IMR-90 (cell line): ENCODE results near the gene CACNB2. TPM values are rescaled to one million over a fixed set of nuclear protein-coding genes. Genes with fewer than 3 reads are reported as not detected.

ENCODE experiments used
- ATAC-seq: fragments of 200-7000 bp; cut with Tn5 transposase; 2 replicates; pipeline ENCODE4 v1.9.1; 2020; ENCODE audit warnings: low read depth, mild to moderate bottlenecking, moderate library complexity
- BruUV-seq: library from RNA; stranded (reverse); fragments of 400-500 nt; replicated peaks from 2 replicates; lab custom pipeline; 2021; lab: Mats Ljungman, UMichigan
- CTCF ChIA-PET: fragments of 300-600 bp; formaldehyde crosslinking; extraction: SDS; loops from one replicate; lab custom pipeline; 2021; ENCODE audit warnings: antibody characterized with exemption; lab: Yijun Ruan, JAX
- POLR2A ChIA-PET: fragments of 300-600 bp; sonication (Branson Sonifier 250); formaldehyde crosslinking; loops from one replicate; lab custom pipeline; 2022; ENCODE audit warnings: antibody characterized with exemption; ENCODE audit not compliant: unreplicated experiment; lab: Charles Lee
- DNase-seq: peaks from one replicate; pipeline ENCODE4 v3.0.0; 2013
- H2AFZ ChIP-seq: replicated peaks from 2 replicates; pipeline ENCODE3; 2013; ENCODE audit warnings: low read length, mild to moderate bottlenecking; ENCODE audit not compliant: poor library complexity
- H2AK5ac ChIP-seq: 2 replicates; pipeline ENCODE4 v1.6.1; 2013; ENCODE audit warnings: low read depth, low read length, inconsistent platforms
- H2AK9ac ChIP-seq: replicated peaks from 2 replicates; pipeline ENCODE3; 2013; ENCODE audit warnings: mild to moderate bottlenecking, low read depth, low read length, moderate library complexity; ENCODE audit not compliant: poor library complexity
- H2BK120ac ChIP-seq: 2 replicates; pipeline ENCODE4 v1.6.1; 2013; ENCODE audit warnings: low read depth, low read length, inconsistent platforms
- H2BK15ac ChIP-seq: 3 replicates; pipeline ENCODE4 v1.6.1; 2013; ENCODE audit warnings: low read depth, low read length, inconsistent platforms
- H2BK20ac ChIP-seq: 2 replicates; pipeline ENCODE4 v1.6.1; 2013; ENCODE audit warnings: low read depth, mild to moderate bottlenecking, inconsistent platforms, low read length, moderate library complexity
- H2BK5ac ChIP-seq: 2 replicates; pipeline ENCODE4 v1.6.1; 2013; ENCODE audit warnings: mild to moderate bottlenecking, low read depth, low read length, inconsistent platforms; ENCODE audit not compliant: poor library complexity, severe bottlenecking
- H3K14ac ChIP-seq: replicated peaks from 2 replicates; pipeline ENCODE4 v1.6.1; 2013; ENCODE audit warnings: low read depth, low read length, inconsistent platforms
- H3K18ac ChIP-seq: 2 replicates; pipeline ENCODE4 v1.6.1; 2013; ENCODE audit warnings: low read depth, low read length, control low read depth
- H3K23ac ChIP-seq: 2 replicates; pipeline ENCODE4 v1.6.1; 2013; ENCODE audit warnings: low read depth, low read length, inconsistent platforms
- H3K27ac ChIP-seq: 2 replicates; pipeline ENCODE4 v1.5.1; 2013; ENCODE audit warnings: mild to moderate bottlenecking, control low read depth, low read length; ENCODE audit not compliant: insufficient read depth
- H3K27me3 ChIP-seq: 2 replicates; pipeline ENCODE4 v1.6.1; 2013; ENCODE audit warnings: low read length; ENCODE audit not compliant: control insufficient read depth, insufficient read depth
- H3K36me3 ChIP-seq: 2 replicates; pipeline ENCODE4 v1.6.1; 2013; ENCODE audit warnings: low read length, mixed read lengths; ENCODE audit not compliant: control insufficient read depth, insufficient read depth
- H3K4ac ChIP-seq: 2 replicates; pipeline ENCODE4 v1.6.1; 2013; ENCODE audit warnings: low read depth, low read length, inconsistent platforms
- H3K4me1 ChIP-seq: 2 replicates; pipeline ENCODE4 v1.6.1; 2013; ENCODE audit warnings: low read length, mixed read lengths; ENCODE audit not compliant: control insufficient read depth, insufficient read depth
- H3K4me2 ChIP-seq: 2 replicates; pipeline ENCODE4 v1.6.1; 2013; ENCODE audit warnings: low read depth, mild to moderate bottlenecking, control low read depth, low read length, moderate library complexity
- H3K4me3 ChIP-seq: 2 replicates; pipeline ENCODE4 v1.5.1; 2013; ENCODE audit warnings: low read depth, mild to moderate bottlenecking, control low read depth, low read length, moderate library complexity; ENCODE audit not compliant: insufficient read depth
- H3K56ac ChIP-seq: 2 replicates; pipeline ENCODE4 v1.6.1; 2013; ENCODE audit warnings: low read length, inconsistent platforms; ENCODE audit not compliant: insufficient read depth; ENCODE audit errors: extremely low read depth
- H3K79me1 ChIP-seq, 2 experiments: 2 replicates each; pipeline ENCODE4 v1.6.1; 2013; ENCODE audit warnings: low read length in 2 of 2, inconsistent platforms in 1 of 2, low read depth in 1 of 2
- H3K9ac ChIP-seq: 2 replicates; pipeline ENCODE4 v1.6.1; 2013; ENCODE audit warnings: low read depth, low read length, control low read depth
- H3K9me1 ChIP-seq: 2 replicates; pipeline ENCODE4 v1.6.1; 2013; ENCODE audit warnings: low read length, inconsistent platforms; ENCODE audit not compliant: insufficient read depth
- H3K9me3 ChIP-seq: 2 replicates; pipeline ENCODE4 v1.6.1; 2013; ENCODE audit warnings: low read length; ENCODE audit not compliant: control insufficient read depth, insufficient read depth
- H4K20me1 ChIP-seq: 2 replicates; pipeline ENCODE4 v1.6.1; 2013; ENCODE audit warnings: low read length, inconsistent platforms; ENCODE audit not compliant: insufficient read depth
- H4K5ac ChIP-seq: 2 replicates; pipeline ENCODE4 v1.6.1; 2013; ENCODE audit warnings: mild to moderate bottlenecking, low read depth, low read length, control low read depth
- H4K8ac ChIP-seq, 2 experiments: 2 replicates each; pipeline ENCODE4 v1.6.1; 2013; ENCODE audit warnings: low read depth in 2 of 2, low read length in 2 of 2, control low read depth in 1 of 2, inconsistent platforms in 1 of 2
- H4K91ac ChIP-seq: 2 replicates; pipeline ENCODE4 v1.6.1; 2013; ENCODE audit warnings: low read depth, low read length, inconsistent platforms; ENCODE audit not compliant: insufficient read depth
- CEBPB ChIP-seq: IDR thresholded peaks from 2 replicates; pipeline ENCODE4 v1.6.1; 2012; ENCODE audit warnings: low read depth, low read length, improper control_type of control experiment
- CHD1 ChIP-seq: IDR thresholded peaks from 2 replicates; pipeline ENCODE4 v1.6.1; 2012; ENCODE audit warnings: low read depth, low read length, improper control_type of control experiment
- MAFK ChIP-seq: IDR thresholded peaks from 2 replicates; pipeline ENCODE4 v1.6.1; 2012; ENCODE audit warnings: low read depth, low read length, improper control_type of control experiment
- NFE2L2 ChIP-seq: fragments of 150-350 bp; IDR thresholded peaks from 2 replicates; pipeline ENCODE4 v1.6.1; 2016; ENCODE audit warnings: low read depth, mild to moderate bottlenecking, low read length
- RFX5 ChIP-seq: IDR thresholded peaks from 2 replicates; pipeline ENCODE4 v1.8.0; 2012; ENCODE audit warnings: low read depth, mild to moderate bottlenecking, low read length, moderate library complexity
- SMC3 ChIP-seq: fragments of 150-350 bp; IDR thresholded peaks from 2 replicates; pipeline ENCODE4 v1.6.1; 2016; ENCODE audit warnings: low read depth, mild to moderate bottlenecking, antibody characterized with exemption, low read length, moderate library complexity
- WGBS, 2 experiments: methylation state at CpG; one replicate each; pipeline versions ENCODE4 v1.1.5 to v1.1.7; 2013; ENCODE audit warnings: missing lambda C conversion rate in 2 of 2; ENCODE audit not compliant: insufficient read length in 1 of 2; ENCODE audit errors: extremely low coverage in 2 of 2; 5-methylcytosine and 5-hydroxymethylcytosine counted together
- dilution Hi-C: fragments of 300-500 bp; cut with HindIII; formaldehyde crosslinking; loops from one replicate; pipeline ENCODE4 v1.14.3; 2018; ENCODE audit warnings: low sequenced_read_pairs; ENCODE audit not compliant: unreplicated experiment
- in situ Hi-C: fragments of 300-500 bp; cut with MboI; formaldehyde crosslinking; loops from 3 replicates; pipeline ENCODE4 v1.14.3; 2019; ENCODE audit warnings: low sequenced_read_pairs, inconsistent platforms, mixed read lengths
- intact Hi-C: fragments of 100-400 bp; cut with micrococcal nuclease; formaldehyde crosslinking; loops from 2 replicates; pipeline ENCODE4 v1.10.0; 2022
- polyA plus RNA-seq, 3 experiments: library from polyadenylated mRNA; depleted of rRNA; stranded (reverse); fragments of >200 nt; gene quantifications; 2 replicates each; pipeline ENCODE4 v1.2.3, GENCODE V29; 2012; ENCODE audit warnings: low replicate concordance in 1 of 3
- total RNA-seq: library from RNA; depleted of rRNA; stranded (reverse); fragments of >200 nt; gene quantifications from 2 replicates; pipeline ENCODE4 v1.2.3, GENCODE V29; 2012

CACNB2 gene
- total and polyA plus RNA-seq, 2 of the 4 experiments (the other 2 are of a cell fraction), result 0.36 TPM

DNA sequence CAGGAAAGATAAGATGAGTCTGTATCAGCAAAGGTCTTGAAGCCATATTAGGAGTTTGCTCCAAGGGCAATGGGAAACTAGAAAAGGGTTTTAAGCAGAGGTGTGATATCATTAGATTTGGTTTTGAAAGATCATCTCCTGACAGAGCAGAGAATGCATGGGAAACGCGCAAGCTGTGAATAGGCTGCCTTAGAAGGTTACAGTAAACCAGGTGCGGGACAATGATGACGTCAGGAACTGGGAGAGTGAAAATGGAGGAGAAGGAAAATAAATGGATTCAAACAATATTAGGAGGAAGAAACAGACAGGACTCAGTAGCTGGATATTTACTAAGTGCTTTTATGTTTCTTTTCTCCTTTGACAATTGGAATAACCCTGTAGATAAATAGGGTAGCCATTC, 50.6 kb downstream of the CACNB2 start:
- 100% methylated on average over 2 of the region's 4 CpGs; no CpG with 5 or more reads in 1 of the 2 experiments for WGBS, 2 experiments
- ATAC-seq, result no peak
- H3K36me3 ChIP-seq, result no peaks in the 10 kb centered on the region

More for the DNA sequence above, 50.6 kb downstream of the CACNB2 start:
- Histone ChIP-seq H3K27me3 (peaks cover 2% of the 10 kb centered on the region; the same call in 1 of the 2 replicates), H3K4me2 (no peak overlapping the region), H3K9me1 (peaks cover 4% of the 10 kb centered on the region; the same call in 1 of the 2 replicates), H2BK120ac (no peak overlapping the region), H3K18ac (no peak overlapping the region), H3K4me3 (no peak overlapping the region), H3K4ac (no peak overlapping the region), H3K9me3 (peaks cover 2% of the 10 kb centered on the region; the same call in 1 of the 2 replicates), H3K14ac (no peak overlapping the region), H3K56ac (no peak overlapping the region), H2AFZ (no peak overlapping the region), H2AK9ac (no peak overlapping the region), H3K79me1 (no peaks in the 10 kb centered on the region), H2AK5ac (no peak overlapping the region), H2BK5ac (no peak overlapping the region), H4K8ac (no peak overlapping the region), H3K27ac (no peak overlapping the region), H4K5ac (no peak overlapping the region), H3K4me1 (peaks cover 9% of the 10 kb centered on the region), H4K20me1 (no peaks in the 10 kb centered on the region), H3K23ac (no peak overlapping the region), H2BK20ac (no peak overlapping the region), H3K9ac (no peak overlapping the region), H4K91ac (no peak overlapping the region), H2BK15ac (no peak overlapping the region)
- ChIA-PET CTCF (no interaction called here), POLR2A (no interaction called here)
- in situ Hi-C loops, result no loop called here
- BruUV-seq, result no TSS peak
- DNase-seq, result no peak
- intact Hi-C loops, result no loop called here
- no peak for TF ChIP-seq NFE2L2
- no peak for TF ChIP-seq CEBPB
- no peak for TF ChIP-seq MAFK
- TF ChIP-seq SMC3, result no peak
- TF ChIP-seq CHD1, result no peak
- no peak for TF ChIP-seq RFX5
- dilution Hi-C loops, result no loop called here
